Measurements from ENCODE around the gene HBQ1.
"Not testable (repeated sequence)": the region's sequence is repeated elsewhere in the genome, so short reads cannot be mapped to it uniquely, and the experiment has no call there.

The HBQ1 gene

DNA sequence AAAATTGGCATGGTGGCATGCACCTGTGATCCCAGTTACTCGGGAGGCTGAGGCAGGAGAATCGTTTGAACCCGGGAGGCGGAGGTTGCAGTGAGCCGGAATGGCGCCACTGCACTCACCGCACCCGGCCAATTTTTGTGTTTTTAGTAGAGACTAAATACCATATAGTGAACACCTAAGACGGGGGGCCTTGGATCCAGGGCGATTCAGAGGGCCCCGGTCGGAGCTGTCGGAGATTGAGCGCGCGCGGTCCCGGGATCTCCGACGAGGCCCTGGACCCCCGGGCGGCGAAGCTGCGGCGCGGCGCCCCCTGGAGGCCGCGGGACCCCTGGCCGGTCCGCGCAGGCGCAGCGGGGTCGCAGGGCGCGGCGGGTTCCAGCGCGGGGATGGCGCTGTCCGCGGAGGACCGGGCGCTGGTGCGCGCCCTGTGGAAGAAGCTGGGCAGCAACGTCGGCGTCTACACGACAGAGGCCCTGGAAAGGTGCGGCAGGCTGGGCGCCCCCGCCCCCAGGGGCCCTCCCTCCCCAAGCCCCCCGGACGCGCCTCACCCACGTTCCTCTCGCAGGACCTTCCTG, at the start of gene HBQ1:
HBQ1 (plus strand) TSS at position 359 of the 575 bp plus-strand sequence; CDS start at position 387, 28 bp downstream.
- no peak for DNase-seq (ENCODE audit: low read depth)

DNA sequence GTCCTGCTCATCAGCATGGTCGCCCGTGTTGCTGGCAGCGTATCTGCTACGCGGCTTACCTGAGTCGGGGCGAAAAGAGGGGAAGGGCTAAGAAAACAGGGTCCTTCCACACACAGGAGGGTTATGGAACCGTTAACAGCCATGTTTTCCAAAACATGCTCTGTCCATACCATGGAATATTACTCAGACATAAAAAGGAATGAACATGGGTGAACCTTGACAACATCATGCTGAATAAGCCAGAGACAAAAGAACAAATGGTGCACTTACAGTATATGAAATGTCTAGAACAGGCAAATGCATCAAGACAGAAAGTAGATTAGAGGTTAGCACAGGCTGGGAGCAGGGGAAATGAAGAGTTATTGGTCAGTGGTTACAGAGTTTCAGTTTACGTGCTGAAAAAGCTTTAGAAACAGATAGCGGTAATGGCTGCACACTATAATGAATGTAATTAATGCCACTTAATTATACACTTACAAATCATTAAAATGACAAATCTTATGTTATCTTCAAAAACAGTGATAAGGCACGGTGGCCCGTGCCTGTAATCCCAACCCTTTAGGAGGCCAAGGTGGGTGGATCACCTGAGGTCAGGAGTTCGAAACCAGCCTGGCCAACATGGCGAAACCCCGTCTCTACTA, 49.6 kb upstream of the HBQ1 start:
- no peak for DNase-seq (ENCODE audit: low read depth)

DNA sequence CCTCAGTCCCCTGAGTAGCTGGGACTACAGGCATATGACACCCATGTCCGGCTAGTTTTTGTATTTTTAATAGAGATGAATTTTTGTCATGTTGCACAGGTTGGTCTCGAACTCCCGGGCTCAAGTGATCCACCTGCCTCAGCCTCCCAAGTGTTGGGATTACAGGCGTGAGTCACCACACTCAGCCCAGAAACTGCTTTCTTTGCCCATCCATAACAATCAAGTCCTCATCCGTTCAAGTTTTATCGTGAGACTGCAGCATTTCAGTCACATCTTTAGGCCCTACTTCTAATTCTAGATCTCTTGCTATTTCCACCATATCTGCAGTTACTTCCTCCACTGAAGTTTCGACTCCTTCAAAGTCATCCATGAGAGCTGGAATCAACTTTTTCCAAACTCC, 48.1 kb upstream of the HBQ1 start:
- no peak for DNase-seq (ENCODE audit: low read depth)

DNA sequence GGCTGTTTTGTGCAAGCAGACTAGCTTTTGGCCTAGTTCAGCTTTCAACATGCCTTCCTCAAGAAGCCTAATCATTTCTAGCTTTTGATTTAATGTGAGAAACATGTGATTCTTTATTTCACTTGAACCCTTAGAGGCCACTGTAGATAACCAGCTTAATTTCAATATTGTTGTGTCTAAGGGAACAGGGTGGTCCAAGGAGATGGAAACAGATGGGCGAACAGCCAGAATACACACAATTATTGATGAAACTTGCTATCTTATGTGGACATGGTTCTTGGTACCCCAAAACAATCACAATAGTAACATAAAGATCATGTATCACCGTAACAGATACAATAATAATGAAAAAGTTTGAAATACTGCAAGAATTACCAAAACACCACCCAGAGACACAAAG, 46.5 kb upstream of the HBQ1 start:
- no peak for DNase-seq (ENCODE audit: low read depth)

DNA sequence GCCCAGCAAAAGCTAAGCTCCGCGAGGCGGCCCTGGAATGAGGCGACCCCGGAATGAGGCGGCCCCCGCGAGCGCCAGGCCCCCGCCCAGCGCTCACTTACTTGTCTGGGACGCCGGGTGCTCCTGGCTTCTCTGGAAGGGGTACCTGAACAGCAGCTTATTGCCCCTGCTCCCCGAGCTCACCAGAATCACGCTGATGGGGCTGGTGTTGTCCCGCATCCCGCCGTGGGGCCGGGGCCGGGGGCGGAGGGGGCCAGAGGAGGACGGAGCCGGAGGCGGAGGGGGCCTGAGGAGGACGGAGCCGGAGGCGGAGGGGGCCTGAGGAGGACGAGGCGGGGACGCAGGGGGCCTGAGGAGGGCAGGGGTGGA, 42.2 kb upstream of the HBQ1 start:
- no peak for DNase-seq (ENCODE audit: low read depth)

DNA sequence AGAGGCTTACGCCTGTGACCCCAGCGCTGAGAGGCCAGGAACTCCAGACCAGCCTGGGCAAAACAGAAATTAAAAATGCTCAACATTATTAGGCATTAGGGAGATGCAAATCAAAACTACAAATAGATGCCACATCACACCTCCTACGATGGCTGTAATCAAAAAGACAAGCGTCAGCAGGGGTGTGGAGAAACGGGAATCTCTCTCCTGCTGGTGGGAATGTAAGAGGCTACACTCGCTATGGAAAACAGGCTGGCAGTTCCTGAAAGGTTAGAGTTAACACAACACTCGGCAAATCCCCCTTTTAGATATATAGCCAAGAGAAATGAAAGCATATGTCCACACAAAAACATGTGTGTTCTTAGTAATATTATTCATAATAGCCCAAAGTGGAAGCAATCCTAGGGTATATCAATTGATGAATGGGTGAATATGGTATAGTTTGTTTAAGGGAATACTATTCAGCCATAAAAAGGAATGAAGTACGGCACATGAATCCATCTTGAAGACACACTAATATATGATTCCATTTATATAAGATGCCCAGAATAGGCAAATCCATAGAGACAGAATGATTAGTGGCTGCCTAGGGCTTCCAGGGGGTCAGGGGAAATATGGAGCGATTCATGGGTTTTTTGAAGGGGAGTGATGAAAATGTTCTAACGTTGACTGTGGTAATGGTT, 39.9 kb upstream of the HBQ1 start:
- no peak for DNase-seq (ENCODE audit: low read depth)

DNA sequence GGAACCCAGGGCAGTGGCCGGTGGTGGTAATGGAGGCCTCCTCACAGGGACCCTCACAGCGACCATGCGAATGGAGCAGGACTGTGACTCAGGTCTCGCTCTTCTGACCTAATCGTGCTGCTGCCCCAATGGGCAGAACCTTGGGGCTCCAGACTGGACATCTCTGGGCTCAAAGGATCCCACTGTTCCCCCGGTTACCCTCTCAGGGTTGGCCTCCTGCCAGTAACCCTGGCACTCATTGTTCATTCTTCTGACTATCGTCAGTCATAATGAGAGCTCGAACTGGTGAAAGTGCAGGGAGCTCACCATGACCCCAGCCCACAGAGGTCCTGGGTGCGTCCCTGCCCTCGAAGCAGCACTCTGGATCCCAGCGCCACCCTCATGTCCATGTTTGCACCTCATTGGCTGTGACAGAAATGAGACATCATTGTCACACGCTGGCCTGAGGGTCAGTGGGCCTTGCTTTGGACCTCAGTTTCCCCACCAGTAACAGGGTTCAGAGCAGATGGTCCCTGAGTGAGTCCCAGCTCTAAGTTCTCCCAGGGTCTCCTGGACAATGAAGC, 37.8 kb upstream of the HBQ1 start:
- DNase-seq (ENCODE audit: low read depth) = no peak

DNA sequence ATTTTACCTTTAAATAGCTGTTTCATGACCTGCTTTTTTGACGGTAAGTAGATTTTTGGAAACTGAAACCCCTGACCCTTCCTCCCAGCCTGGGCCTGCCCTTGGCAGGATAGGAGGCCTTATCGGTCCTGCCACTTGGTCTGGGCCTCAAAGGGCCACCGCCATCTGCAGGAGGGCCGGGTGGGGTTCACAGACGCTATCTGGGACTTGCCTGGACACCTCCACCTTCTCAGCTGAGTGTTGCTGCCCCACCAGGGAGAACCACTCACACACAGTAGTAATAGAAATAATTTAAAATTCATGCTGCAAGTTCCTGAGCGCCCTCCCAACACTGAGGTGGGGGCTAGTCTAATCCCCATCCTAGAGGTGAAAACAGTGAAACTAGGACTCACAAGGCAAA, 37.2 kb upstream of the HBQ1 start:
- DNase-seq (ENCODE audit: low read depth) = no peak

DNA sequence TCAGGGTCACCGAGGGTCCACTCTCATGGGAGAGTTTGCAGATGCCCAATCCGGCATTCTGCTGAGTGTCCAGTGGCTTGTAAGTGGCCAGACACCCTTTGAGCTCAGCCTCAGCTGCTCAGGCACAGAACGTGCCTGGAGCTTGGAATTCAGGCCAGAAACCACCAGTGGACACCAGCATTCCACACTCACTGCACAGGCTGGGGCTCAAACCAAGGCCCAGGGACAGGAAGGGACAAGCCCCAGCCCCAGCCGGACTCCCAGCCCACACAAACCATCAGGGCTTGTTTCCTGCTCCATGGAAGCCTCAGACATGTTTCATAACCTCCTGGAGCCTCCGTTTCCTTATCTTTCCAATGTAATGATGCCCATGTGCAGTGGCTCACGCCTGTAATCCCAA, 36.8 kb upstream of the HBQ1 start:
- DNase-seq (ENCODE audit: low read depth) = no peak

DNA sequence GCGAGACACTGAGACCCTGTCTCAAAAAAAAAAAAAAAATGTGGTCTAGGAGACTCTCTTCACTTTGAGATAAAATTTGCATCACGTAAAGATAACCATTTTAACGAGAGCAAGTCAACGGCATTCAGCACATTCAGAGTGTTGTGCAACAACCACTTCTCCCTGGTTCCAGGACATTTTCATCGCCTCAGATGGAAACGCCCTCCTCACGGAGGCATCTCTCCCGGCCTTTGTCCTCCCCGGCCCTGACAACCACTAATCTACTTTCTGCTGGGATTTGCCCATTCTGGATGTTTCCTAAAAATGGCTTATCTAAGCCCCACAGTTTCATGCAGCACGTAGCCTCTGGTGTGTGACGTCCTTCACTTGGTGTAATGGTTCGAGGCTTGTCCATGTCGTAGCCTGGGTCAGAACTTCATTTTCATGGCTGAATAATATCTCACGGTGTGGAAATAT, 35.4 kb upstream of the HBQ1 start:
- no peak for DNase-seq (ENCODE audit: low read depth)

DNA sequence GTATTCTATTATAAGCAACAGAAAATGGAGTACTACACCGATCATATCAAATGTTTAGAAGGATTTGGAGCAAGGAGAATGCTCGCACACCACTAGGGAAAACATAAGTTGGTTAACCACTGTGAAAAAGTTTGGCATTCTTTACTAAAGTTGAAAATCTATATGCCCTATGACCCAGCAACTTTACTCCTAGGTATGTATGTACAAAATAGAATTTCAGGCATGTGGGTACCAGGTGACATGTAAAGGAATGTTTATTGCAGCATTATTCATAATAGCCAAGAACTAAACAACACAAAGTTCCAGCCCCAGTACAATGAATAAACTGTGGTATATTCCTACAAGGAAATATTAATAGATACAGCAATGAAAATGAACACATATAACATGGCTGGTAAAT, 33.6 kb upstream of the HBQ1 start:
- no peak for DNase-seq (ENCODE audit: low read depth)

DNA sequence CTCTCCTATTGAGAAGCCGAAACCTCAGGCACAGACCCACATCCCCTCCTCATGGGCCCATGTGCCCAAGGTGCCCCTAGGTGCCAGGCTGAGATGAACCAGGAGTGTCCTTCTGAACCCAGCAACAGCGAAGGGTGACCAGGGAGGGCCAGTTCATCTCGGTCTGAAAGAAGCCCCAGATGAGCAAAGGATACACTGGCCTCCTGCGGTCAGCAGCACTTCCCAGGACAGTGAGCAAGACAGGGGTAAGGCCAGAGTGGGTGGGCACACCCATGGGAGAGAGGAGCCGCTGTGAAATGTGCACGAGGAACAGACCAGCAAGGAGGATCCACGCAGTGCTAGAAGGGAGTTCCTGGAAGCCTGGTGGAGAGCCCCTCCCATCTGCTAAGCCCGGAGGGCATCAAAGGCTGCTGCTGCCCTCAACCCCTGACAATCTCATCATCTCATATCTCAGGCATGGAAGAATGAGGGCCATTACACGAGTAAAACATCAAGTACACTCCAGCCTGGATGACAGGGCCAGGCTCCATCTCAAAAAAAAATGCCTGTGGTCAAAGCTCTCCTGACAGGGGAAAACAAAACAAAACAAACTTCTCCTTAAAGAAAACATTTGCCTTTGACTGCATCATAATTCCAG, 31.1 kb upstream of the HBQ1 start:
- no peak for DNase-seq (ENCODE audit: low read depth)

DNA sequence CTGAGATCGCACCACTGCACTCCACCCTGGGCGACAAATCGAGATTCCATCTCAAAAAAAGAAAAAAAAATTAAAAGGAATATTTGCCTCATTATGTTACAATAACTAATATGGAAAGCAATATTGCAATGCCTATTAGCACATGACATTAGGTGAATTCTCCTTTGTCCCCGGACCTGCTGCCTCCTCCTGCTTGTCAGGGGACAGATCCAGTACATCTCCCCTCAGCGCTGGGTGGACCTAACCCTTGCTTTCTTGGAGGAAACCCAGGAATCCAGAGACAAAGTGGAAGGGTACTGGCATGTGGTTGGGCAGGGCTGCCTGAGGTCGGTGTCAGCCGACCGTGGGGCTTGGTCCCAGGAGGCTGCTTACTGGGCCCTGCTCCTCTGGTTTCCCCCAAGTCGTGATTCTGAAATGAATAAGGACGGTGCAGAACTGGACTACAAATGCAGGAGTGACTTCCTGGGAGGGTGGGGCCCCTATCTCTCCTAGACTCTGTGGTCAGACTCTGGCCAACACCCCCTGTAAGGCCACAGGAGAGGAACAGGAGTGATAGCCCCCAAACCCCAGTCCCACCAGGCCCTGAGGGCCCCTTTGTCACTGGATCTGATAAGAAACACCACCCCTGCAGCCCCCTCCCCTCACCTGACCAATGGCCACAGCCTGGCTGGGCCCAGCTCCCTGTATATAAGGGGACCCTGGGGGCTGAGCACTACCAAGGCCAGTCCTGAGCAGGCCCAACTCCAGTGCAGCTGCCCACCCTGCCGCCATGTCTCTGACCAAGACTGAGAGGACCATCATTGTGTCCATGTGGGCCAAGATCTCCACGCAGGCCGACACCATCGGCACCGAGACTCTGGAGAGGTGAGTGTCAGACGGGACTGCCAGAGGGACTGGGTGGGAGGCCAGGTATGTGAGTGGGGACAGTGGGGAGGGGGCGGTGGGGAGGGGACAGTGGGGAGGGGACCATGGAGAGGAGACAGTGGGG, 27.8 kb upstream of the HBQ1 start, which contains the start of gene HBZ:
HBZ (plus strand) TSS at position 504 of the 988 bp plus-strand sequence; CDS start at position 770, 266 bp downstream.
- no peak for DNase-seq (ENCODE audit: low read depth)

DNA sequence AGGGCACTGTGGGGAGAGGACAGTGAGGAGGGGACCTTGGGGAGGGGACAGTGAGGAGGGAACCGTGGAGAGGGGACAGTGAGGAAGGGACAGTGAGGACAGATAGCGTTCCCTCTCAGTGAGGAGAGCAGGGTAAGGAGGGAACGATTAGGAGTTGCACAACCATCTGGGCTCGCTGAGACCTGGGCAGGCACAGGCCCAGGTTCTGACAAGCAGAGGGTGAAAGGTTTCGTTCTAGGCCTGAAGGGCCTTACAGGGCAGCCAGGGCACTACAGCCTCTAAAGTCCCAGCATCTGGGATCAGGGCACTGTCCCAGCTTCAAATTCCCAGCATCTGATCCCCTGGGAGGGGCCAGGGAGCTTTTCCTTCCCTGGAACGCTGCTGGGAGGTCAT, 27.1 kb upstream of the HBQ1 start:
- DNase-seq (ENCODE audit: low read depth) = not testable (repeated sequence)

DNA sequence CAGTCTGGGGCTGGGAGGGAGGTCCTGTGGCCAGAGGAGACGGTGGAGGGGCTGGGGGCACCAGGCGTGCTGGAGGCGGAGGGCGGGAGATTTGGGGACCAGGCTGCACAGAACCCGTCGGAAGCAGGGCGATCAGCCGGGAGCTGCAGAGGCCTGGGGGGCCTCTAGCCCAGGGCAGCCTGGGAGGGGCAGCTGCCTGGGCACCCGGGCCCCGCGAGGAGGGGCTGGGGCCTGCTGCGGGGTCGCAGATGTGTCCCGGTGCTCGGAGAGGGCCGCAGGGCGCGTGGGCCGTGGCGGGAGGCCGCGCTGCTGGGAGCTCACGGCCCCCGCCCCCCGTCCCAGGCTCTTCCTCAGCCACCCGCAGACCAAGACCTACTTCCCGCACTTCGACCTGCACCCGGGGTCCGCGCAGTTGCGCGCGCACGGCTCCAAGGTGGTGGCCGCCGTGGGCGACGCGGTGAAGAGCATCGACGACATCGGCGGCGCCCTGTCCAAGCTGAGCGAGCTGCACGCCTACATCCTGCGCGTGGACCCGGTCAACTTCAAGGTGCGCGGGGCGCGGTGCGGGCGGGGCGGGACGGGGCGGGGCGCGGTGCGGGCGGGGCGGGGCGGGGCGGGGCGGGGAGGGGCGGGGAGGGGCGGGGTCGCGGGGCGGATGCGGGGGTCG, 26.6 kb upstream of the HBQ1 start:
- DNase-seq (ENCODE audit: low read depth) = not testable (repeated sequence)

DNA sequence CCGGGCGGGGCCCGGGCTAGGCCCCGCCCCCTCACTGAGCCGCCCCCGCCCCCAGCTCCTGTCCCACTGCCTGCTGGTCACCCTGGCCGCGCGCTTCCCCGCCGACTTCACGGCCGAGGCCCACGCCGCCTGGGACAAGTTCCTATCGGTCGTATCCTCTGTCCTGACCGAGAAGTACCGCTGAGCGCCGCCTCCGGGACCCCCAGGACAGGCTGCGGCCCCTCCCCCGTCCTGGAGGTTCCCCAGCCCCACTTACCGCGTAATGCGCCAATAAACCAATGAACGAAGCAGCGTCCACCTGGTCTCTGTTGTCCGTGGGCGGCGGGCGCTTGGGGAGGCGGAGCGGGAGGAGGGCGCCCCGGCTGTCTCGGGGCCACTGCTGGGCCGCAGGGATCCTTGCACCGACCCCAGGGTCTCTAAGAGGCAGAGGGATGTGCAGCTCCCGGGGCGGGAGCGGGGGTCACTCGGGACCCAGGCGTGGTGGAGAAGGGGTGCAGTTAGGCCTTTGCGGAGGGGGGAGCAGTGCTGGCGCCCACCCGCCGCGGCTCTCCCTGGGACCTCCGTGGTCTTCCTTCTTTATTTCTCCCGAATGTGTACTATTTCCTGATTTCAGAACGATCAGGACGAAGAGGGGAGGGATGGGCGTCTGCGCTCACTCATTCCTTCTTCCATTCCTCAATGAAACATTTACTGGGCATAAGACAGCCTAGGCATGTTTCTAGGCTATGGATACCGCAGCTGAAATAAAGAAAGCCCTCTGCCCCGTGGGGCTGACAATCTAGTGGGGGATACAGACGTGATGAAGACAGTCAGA, 25.8 kb upstream of the HBQ1 start:
- DNase-seq (ENCODE audit: low read depth) = no peak

DNA sequence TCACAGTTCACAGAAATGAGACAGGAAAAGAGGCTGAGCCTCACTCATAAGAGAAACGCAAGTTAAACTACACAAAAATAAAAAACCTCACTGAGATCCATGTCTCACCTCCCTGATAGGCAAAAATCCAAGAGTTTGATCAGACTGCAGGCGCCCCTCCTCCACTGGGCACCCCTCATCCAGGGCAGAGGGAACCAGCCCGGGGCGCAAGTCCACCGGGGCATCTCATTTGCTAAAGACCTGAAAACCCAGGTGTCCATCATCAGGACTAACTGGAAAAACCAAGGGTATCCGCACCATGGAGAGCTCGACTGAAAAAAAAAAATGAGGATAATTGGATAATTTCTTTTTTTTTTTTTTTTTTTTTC, 25.2 kb upstream of the HBQ1 start:
- no peak for DNase-seq (ENCODE audit: low read depth)

DNA sequence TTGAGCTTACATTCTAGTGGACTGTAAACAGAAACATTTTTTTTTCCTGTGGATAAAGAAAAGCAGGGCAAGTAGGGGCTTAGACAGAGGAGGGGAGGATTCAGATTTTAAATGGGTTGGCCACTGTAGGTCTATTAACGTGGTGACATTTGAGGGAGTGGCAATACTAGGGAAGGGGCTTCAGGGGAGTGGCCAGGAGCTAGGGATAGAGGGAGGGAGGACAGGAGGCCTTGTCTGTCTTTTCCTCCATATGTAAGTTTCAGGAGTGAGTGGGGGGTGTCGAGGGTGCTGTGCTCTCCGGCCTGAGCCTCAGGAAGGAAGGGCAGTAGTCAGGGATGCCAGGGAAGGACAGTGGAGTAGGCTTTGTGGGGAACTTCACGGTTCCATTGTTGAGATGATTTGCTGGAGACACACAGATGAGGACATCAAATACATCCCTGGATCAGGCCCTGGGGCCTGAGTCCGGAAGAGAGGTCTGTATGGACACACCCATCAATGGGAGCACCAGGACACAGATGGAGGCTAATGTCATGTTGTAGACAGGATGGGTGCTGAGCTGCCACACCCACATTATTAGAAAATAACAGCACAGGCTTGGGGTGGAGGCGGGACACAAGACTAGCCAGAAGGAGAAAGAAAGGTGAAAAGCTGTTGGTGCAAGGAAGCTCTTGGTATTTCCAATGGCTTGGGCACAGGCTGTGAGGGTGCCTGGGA, 21.0 kb upstream of the HBQ1 start:
- DNase-seq (ENCODE audit: low read depth) = no peak

DNA sequence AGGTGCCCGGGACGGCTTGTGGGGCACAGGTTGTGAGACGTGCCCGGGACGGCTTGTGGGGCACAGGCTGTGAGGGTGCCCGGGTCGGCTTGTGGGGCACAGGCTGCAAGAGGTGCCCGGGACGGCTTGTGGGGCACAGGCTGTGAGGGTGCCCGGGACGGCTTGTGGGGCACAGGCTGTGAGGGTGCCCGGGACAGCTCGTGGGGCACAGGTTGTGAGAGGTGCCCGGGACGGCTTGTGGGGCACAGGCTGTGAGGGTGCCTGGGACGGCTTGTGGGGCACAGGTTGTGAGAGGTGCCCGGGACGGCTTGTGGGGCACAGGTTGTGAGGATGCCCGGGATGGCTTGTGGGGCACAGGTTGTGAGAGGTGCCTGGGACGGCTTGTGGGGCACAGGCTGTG, 20.0 kb upstream of the HBQ1 start:
- not testable (repeated sequence) for DNase-seq (ENCODE audit: low read depth)

All from fibroblast of the conjunctiva (primary cell).